Amniotic epithelial cell (primary cell): ENCODE data around the gene C4orf54.

ENCODE experiments used
- DNase-seq: peaks from one replicate; pipeline ENCODE4 v3.0.0-alpha.2; 2010; ENCODE audit warnings: low read depth

The C4orf54 gene

GRCh38 chr4:99622341-99622740 lies 35.3 kb downstream of the C4orf54 start:
- no peak for DNase-seq

- no peak for DNase-seq
Observed at GRCh38 chr4:99617374-99617773, 40.3 kb downstream of the C4orf54 start.

- DNase-seq, result no peak
Observed at GRCh38 chr4:99615170-99615820, 42.3 kb downstream of the C4orf54 start.

DNA sequence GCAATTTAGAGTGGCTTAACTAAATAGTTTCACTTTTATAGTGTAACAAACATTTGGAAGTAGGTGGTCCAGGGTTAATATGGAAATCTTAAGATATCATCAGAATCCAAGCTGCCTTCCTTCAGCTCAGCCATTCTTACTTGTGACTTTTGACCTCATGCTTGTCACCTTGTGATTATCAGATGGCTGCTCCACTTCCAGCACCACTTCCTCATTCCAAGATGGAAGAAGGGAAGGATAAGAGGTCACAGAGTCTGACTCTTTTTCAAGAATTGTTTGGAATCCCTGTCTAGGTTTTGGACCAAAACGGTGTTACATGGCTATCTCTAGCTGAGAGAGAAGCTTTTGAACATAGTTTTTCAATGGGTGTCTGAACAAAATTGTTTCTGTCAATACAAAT lies 43.1 kb downstream of the C4orf54 start:
- no peak for DNase-seq

DNA sequence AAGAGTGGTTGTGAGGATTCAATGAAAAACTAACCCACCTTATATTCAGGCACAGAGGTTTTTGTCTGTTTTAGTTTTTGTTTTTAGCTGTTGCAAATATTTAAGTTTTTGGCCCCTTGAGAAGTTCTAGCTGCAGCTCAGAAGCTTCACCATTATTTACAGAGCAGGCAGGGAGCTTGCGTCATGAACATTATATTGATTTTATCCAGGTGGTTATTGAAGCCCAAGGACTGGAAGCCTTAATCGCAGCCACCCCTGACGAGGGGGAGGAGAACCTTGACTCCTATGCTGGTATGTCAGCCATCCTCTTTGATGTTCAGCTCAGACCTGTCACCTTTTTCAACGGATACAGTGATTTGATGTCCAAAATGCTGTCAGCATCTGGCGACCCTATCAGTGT lies 44.9 kb downstream of the C4orf54 start:
- DNase-seq, result no peak

- DNase-seq, result no peak
Observed at GRCh38 chr4:99612281-99612680, 45.3 kb downstream of the C4orf54 start.

DNA sequence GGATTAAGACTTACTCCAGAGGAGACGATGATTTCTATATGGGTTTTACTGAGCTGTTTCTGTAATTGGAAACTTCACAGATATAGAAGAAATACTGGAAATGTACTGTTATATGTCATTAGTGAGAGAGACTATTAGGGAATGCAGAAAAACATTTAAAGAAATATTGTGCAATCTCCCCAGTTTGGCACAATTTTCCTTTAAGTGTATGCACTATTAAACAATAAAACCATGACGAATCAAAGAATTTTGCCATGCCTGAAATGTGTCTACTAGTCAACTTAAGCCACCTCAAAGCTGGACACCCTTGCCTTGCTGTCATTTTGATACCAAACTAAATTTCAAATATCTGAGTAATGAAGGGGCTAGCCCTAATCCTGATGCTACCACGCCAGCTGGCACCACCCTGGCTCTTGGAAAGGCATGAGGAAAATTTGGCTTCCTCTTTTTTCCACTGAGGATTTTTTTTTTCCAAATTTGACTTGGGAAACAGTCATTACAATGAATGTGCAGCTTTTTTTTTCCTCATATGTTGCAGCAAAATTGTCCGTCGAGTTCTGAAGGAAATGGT lies 46.9 kb downstream of the C4orf54 start:
- no peak for DNase-seq

GRCh38 chr4:99608417-99608816 lies 49.2 kb downstream of the C4orf54 start:
- DNase-seq, result no peak
